ENCODE data around the gene KCNT2. TPM values are rescaled to one million over a fixed set of nuclear protein-coding genes. Genes with fewer than 3 reads are reported as not detected.

KCNT2 gene
- 10 to 100 TPM in 6 of 7 donors, 1 to 10 TPM in 1; 9.3 to 34.9 (median 22.1) TPM for total RNA-seq
- polyA plus RNA-seq, result 1 to 10 TPM; 5.3 to 9.4 TPM
- long read RNA-seq, donor 1, partial matches to known transcripts, result 10 of 16 reads
- long read RNA-seq, donor 1, other reads (novel, unspliced or antisense), result 6 of 16 reads
- long read RNA-seq, donor 2, result 0 reads
- long read RNA-seq, donor 3, full-length matches to known transcripts, result 1 of 8 reads
- long read RNA-seq, donor 3, partial matches to known transcripts, result 0 of 8 reads
- long read RNA-seq, donor 3, other reads (novel, unspliced or antisense), result 7 of 8 reads

DNA sequence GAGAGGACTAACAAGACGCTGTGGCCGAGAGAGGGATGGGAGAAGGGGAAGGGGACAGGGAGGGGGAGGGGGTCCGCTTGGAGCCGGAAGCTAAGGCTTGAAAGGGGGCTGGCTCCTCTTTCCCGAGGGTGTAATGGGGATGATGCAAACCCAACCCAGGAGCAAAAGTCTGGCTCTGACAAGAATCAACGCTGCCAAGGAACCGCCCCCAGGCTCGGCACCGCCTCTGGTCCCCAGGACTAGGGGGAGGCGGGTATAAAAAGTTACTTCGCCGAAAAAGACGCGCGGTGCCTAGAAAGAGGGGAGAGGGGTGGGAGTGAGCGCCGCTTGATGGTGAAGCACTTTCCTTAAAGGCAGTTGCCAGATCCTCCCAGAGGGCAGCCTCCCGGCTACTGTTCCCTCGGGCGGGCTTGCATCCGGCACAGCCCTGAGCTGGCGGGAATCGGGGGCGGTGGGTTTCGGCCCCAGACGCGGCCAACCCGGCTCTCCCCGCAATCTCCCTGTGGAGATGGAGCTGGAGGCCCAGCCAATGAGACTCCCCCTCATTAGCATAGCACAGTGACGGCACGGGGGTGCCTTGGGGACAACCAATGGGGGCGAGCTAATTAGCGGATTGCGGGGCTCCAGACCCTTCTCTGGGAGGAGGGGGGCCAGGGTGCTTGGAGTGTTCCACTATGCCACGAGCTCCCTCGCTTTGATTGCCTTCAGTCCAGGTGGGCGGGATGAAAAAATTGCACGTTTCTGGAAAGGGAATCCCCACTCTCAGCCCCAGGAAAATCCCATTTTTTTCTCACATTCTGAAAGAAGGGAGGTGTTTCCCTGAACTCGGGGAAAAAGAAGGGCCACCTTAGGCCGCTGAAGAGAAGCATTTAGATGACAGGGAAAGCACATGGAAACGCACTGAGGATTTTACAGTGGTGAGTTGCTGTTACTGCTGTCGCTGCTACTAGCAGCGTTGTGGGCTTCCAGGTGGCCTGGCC lies at the start of gene KCNT2:
Gene KCNT2, minus strand, starts transcription at position 51 of the 980 bp plus-strand sequence. CDS start 131 bp downstream, outside the sequence.
- intact Hi-C loops (cut with DNase I), result loop anchor here in 1 of 4 donors (10.0 kb wide), 1 partner anchor 46 kb away; the partner anchor contains the start of gene CFH
- peak; percentile 80 to 88 (median 86) for DNase-seq
- Histone ChIP-seq H3K9me3 (no peaks in the 10 kb centered on the region), H3K27ac (peak within 1 kb of the TSS; percentile 72 to 89), H3K36me3 (no peaks in the 10 kb centered on the region), H3K4me1 (ENCODE audit: insufficient read depth) (peaks cover 3% of the 10 kb centered on the region), H3K4me3 (peak within 1 kb of the TSS; percentile 37), H3K27me3 (no peaks in the 10 kb centered on the region)
- peak; percentile 40 for TF ChIP-seq POLR2A (IDR thresholded peaks at IDR 0.05)
- no peak for TF ChIP-seq EP300 (IDR thresholded peaks at IDR 0.05)
- TF ChIP-seq, protein P1, sequence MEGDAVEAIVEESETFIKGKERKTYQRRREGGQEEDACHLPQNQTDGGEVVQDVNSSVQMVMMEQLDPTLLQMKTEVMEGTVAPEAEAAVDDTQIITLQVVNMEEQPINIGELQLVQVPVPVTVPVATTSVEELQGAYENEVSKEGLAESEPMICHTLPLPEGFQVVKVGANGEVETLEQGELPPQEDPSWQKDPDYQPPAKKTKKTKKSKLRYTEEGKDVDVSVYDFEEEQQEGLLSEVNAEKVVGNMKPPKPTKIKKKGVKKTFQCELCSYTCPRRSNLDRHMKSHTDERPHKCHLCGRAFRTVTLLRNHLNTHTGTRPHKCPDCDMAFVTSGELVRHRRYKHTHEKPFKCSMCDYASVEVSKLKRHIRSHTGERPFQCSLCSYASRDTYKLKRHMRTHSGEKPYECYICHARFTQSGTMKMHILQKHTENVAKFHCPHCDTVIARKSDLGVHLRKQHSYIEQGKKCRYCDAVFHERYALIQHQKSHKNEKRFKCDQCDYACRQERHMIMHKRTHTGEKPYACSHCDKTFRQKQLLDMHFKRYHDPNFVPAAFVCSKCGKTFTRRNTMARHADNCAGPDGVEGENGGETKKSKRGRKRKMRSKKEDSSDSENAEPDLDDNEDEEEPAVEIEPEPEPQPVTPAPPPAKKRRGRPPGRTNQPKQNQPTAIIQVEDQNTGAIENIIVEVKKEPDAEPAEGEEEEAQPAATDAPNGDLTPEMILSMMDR (IDR thresholded peaks at IDR 0.05), result peak in 2 of 3 donors; percentile 15 to 24
- WGBS, 3 donors, result 1 to 3% (median 2%) methylated on average over 42 to 43 of the region's 43 CpGs

DNA sequence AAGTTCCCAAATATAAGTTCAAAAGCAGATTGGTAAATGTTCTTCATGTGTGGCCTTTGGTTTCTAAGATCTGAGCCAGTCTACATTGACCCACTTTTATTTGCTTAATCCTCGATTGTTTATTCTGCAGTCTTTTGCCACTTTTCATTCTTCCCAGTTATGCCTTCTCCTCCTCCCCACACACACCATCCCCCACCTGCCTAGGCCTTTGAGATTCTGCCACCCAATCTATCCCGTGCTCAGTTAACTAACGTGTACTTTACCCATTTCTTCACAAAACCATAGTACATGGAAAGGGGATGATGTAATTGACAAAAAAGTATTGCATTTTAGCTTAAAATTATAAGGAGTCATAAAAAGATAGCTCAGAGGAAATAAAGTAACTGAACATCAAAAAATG lies 47.3 kb upstream of the KCNT2 start:
- 88 to 92% (median 92%) methylated on average over 3 of the region's 3 CpGs for WGBS, 3 donors
- peaks cover 7% of the 10 kb centered on the region for H3K4me1 ChIP-seq (ENCODE audit: insufficient read depth)
- no peak overlapping the region for H3K27ac ChIP-seq
- TF ChIP-seq POLR2A (IDR thresholded peaks at IDR 0.05), result no peak
- TF ChIP-seq, protein P1 (IDR thresholded peaks at IDR 0.05), result no peak
- TF ChIP-seq EP300 (IDR thresholded peaks at IDR 0.05), result no peak
- H3K36me3 ChIP-seq, result no peaks in the 10 kb centered on the region
- peak overlapping the region; percentile 29 for H3K4me3 ChIP-seq
- DNase-seq, result no peak
- no peaks in the 10 kb centered on the region for H3K9me3 ChIP-seq
- no peaks in the 10 kb centered on the region for H3K27me3 ChIP-seq
- intact Hi-C loops (cut with DNase I), result loop anchor here in 2 of 4 donors (5.0 to 10.0 kb wide), 3 partner anchors 51 to 301 kb away; partner anchors contain the start of gene KCNT2 (in 1 of the 2)

DNA sequence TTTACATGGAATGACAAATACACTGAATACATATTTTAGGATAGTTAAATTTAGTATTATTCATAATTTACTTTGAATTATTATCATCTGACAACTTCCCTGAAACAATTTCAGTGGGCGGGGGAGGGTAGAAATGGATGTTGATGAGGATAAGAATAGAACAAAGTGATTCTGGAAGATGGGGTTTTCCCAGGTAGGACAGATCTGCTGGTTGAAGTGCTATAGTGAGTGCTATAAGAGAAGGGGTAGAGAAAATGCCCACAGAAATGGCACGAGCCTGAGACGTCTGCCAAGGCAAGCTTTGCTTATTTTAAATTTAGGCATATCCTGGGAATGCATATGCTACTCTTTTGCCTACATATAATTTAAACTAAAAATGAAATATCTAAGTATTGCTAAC lies 46.8 kb upstream of the KCNT2 start:
- Histone ChIP-seq H3K36me3 (no peaks in the 10 kb centered on the region), H3K27ac (no peak overlapping the region), H3K9me3 (no peaks in the 10 kb centered on the region), H3K4me3 (peak overlapping the region; percentile 29), H3K27me3 (no peaks in the 10 kb centered on the region), H3K4me1 (ENCODE audit: insufficient read depth) (peaks cover 6% of the 10 kb centered on the region)
- no peak for DNase-seq
- TF ChIP-seq, protein P1 (IDR thresholded peaks at IDR 0.05), result no peak
- TF ChIP-seq EP300 (IDR thresholded peaks at IDR 0.05) (no peak), POLR2A (IDR thresholded peaks at IDR 0.05) (no peak)
- 93 to 97% (median 95%) methylated on average over 3 of the region's 3 CpGs for WGBS, 3 donors
- intact Hi-C loops (cut with DNase I), result loop anchor here in 2 of 4 donors (5.0 to 10.0 kb wide), 3 partner anchors 50 to 300 kb away; partner anchors contain the start of gene KCNT2 (in 1 of the 2)

DNA sequence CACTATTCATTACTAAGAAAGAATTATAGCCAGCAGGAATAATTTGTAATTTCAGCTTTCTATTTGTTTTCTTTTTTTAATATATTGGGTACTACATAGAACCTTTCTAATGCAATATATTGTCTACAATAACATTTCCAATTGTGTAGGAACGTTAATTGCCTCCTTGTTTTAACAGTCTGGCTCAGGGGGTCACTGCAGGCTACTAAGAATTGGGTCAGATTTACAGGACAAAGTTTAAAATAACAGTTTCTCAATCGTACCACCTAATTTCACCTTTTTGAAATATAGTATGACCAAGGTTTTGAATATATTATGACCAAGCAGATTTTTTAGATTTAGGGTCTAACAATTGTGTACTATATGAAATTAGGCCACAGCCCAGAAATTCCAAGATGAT lies 46.0 kb upstream of the KCNT2 start:
- no peaks in the 10 kb centered on the region for H3K27me3 ChIP-seq
- TF ChIP-seq POLR2A (IDR thresholded peaks at IDR 0.05), result no peak
- TF ChIP-seq, protein P1 (IDR thresholded peaks at IDR 0.05), result no peak
- TF ChIP-seq EP300 (IDR thresholded peaks at IDR 0.05), result no peak
- no peaks in the 10 kb centered on the region for H3K36me3 ChIP-seq
- H3K27ac ChIP-seq, result peak overlapping the region in 1 of 2 donors; percentile 30
- H3K4me3 ChIP-seq, result peak overlapping the region; percentile 29
- intact Hi-C loops (cut with DNase I), result loop anchor here in 2 of 4 donors (10.0 kb wide), 2 partner anchors 49 to 299 kb away; partner anchors contain the start of gene KCNT2 (in 1 of the 2)
- H3K9me3 ChIP-seq, result no peaks in the 10 kb centered on the region
- DNase-seq, result no peak
- 9 to 30% (median 18%) methylated on average over 2 of the region's 2 CpGs for WGBS, 3 donors
- H3K4me1 ChIP-seq (ENCODE audit: insufficient read depth), result peaks cover 5% of the 10 kb centered on the region
